Measurements from ENCODE around the gene GDI1. TPM values are rescaled to one million over a fixed set of nuclear protein-coding genes. Genes with fewer than 3 reads are reported as not detected.

The GDI1 gene
- total RNA-seq, 1 experiment from 2014 or later: 96.1 TPM

GRCh38 chrX:154472685-154473632, 36.0 kb downstream of the GDI1 start:
- Histone ChIP-seq H3K79me2 (ENCODE audit: low read length) (0 out of 2 replicates have a peak, but pooled peaks cover under 1% of the 10 kb centered on the region), H3K27ac (ENCODE audit: low read length) (no peak overlapping the region), H4K20me1 (ENCODE audit: low read length) (no peaks in the 10 kb centered on the region), H3K4me2 (ENCODE audit: low read length) (no peak overlapping the region), H3K27me3 (ENCODE audit: low read length) (no peaks in the 10 kb centered on the region), H3F3A (ENCODE audit: low read length, unreplicated experiment) (no peaks in the 10 kb centered on the region), H3K4me3 (ENCODE audit: low read length) (no peak overlapping the region), H3K4me1 (ENCODE audit: insufficient read depth, low read length) (peaks cover 3% of the 10 kb centered on the region; the same call in 1 of the 2 replicates), H3K9ac (ENCODE audit: low read length) (no peak overlapping the region), H3K36me3 (ENCODE audit: low read depth, low read length) (no peaks in the 10 kb centered on the region; the same call in 1 of the 2 replicates), H3K9me3 (ENCODE audit: low read length) (no peaks in the 10 kb centered on the region), H2AFZ (ENCODE audit: low read length) (no peak overlapping the region), H3K9me2 (replicated peaks; ENCODE audit: low read length) (no peaks in the 10 kb centered on the region)
- ChIA-PET CTCF (no interaction called here), POLR2A (ENCODE audit: unreplicated experiment) (no interaction called here)
- TF ChIP-seq CTCF (conservative IDR thresholded peaks at IDR 0.05; ENCODE audit: low read depth, low read length) (no peak), EZH2 (IDR thresholded peaks at IDR 0.05; ENCODE audit: low read length, unreplicated experiment) (no peak), EZH2phosphoT487 (IDR thresholded peaks at IDR 0.05; ENCODE audit: borderline replicate concordance, low read length) (no peak)
- intact Hi-C loops (cut with micrococcal nuclease): no loop called here
- no TSS peak for BruUV-seq (replicated peaks)
- ATAC-seq (no peak), DNase-seq (no peak)

GRCh38 chrX:154473683-154474082, 36.7 kb downstream of the GDI1 start:
- ChIA-PET POLR2A (ENCODE audit: unreplicated experiment) (no interaction called here), CTCF (no interaction called here)
- H3K9me3 ChIP-seq (ENCODE audit: low read length): no peaks in the 10 kb centered on the region
- no peak overlapping the region for H3K4me3 ChIP-seq (ENCODE audit: low read length)
- no peaks in the 10 kb centered on the region for H3K27me3 ChIP-seq (ENCODE audit: low read length)
- intact Hi-C loops (cut with micrococcal nuclease): no loop called here
- no peak overlapping the region for H2AFZ ChIP-seq (ENCODE audit: low read length)
- no peak overlapping the region for H3K4me2 ChIP-seq (ENCODE audit: low read length)
- no peaks in the 10 kb centered on the region for H4K20me1 ChIP-seq (ENCODE audit: low read length)
- no peaks in the 10 kb centered on the region for H3K9me2 ChIP-seq (replicated peaks; ENCODE audit: low read length)
- no peaks in the 10 kb centered on the region for H3F3A ChIP-seq (ENCODE audit: low read length, unreplicated experiment)
- H3K27ac ChIP-seq (ENCODE audit: low read length): no peak overlapping the region
- TF ChIP-seq EZH2 (IDR thresholded peaks at IDR 0.05; ENCODE audit: low read length, unreplicated experiment) (no peak), EZH2phosphoT487 (IDR thresholded peaks at IDR 0.05; ENCODE audit: borderline replicate concordance, low read length) (no peak), CTCF (conservative IDR thresholded peaks at IDR 0.05; ENCODE audit: low read depth, low read length) (no peak)
- H3K9ac ChIP-seq (ENCODE audit: low read length): no peak overlapping the region
- BruUV-seq (replicated peaks): no TSS peak
- H3K79me2 ChIP-seq (ENCODE audit: low read length): 0 out of 2 replicates have a peak, but pooled peaks cover 4% of the 10 kb centered on the region
- peaks cover 6% of the 10 kb centered on the region; the same call in 1 of the 2 replicates for H3K4me1 ChIP-seq (ENCODE audit: insufficient read depth, low read length)
- DNase-seq (no peak), ATAC-seq (no peak)
- no peaks in the 10 kb centered on the region for H3K36me3 ChIP-seq (ENCODE audit: low read depth, low read length)

GRCh38 chrX:154476821-154477220, 39.9 kb downstream of the GDI1 start:
- BruUV-seq (replicated peaks): no TSS peak
- H3K27ac ChIP-seq (ENCODE audit: low read length): no peak overlapping the region

More at GRCh38 chrX:154476821-154477220, 39.9 kb downstream of the GDI1 start:
- H3K9ac ChIP-seq (ENCODE audit: low read length): no peak overlapping the region
- H3K36me3 ChIP-seq (ENCODE audit: low read depth, low read length): no peaks in the 10 kb centered on the region
- ChIA-PET CTCF (no interaction called here), POLR2A (ENCODE audit: unreplicated experiment) (no interaction called here)
- H3K27me3 ChIP-seq (ENCODE audit: low read length): no peaks in the 10 kb centered on the region
- H4K20me1 ChIP-seq (ENCODE audit: low read length): no peaks in the 10 kb centered on the region
- no peak overlapping the region for H2AFZ ChIP-seq (ENCODE audit: low read length)
- no peak overlapping the region for H3K4me3 ChIP-seq (ENCODE audit: low read length)
- intact Hi-C loops (cut with micrococcal nuclease): loop anchor here (5.0 kb wide), 1 partner anchor 35 kb away; the partner anchor contains the start of gene FAM50A
- H3K4me2 ChIP-seq (ENCODE audit: low read length): no peak overlapping the region
- 0 out of 2 replicates have a peak, but pooled peaks cover 4% of the 10 kb centered on the region for H3K79me2 ChIP-seq (ENCODE audit: low read length)
- no peaks in the 10 kb centered on the region for H3F3A ChIP-seq (ENCODE audit: low read length, unreplicated experiment)
- no peak for DNase-seq
- H3K9me2 ChIP-seq (replicated peaks; ENCODE audit: low read length): no peaks in the 10 kb centered on the region
- peaks cover 12% of the 10 kb centered on the region for H3K4me1 ChIP-seq (ENCODE audit: insufficient read depth, low read length)
- no peaks in the 10 kb centered on the region for H3K9me3 ChIP-seq (ENCODE audit: low read length)
- ATAC-seq: no peak
- TF ChIP-seq CTCF (conservative IDR thresholded peaks at IDR 0.05; ENCODE audit: low read depth, low read length) (no peak), EZH2phosphoT487 (IDR thresholded peaks at IDR 0.05; ENCODE audit: borderline replicate concordance, low read length) (no peak), EZH2 (IDR thresholded peaks at IDR 0.05; ENCODE audit: low read length, unreplicated experiment) (no peak)

All from PC-3 (cell line).